Activated T-cell treated with anti-CD3 and anti-CD28 coated beads for 4 hours (primary cell): Measurements from ENCODE around the gene FERMT3.
"Not testable (repeated sequence)": the region's sequence is repeated elsewhere in the genome, so short reads cannot be mapped to it uniquely, and the experiment has no call there.

ENCODE experiments used
- DNase-seq: peaks from one replicate; pipeline ENCODE4 v3.0.0-alpha.2; 2020

FERMT3 gene

DNA sequence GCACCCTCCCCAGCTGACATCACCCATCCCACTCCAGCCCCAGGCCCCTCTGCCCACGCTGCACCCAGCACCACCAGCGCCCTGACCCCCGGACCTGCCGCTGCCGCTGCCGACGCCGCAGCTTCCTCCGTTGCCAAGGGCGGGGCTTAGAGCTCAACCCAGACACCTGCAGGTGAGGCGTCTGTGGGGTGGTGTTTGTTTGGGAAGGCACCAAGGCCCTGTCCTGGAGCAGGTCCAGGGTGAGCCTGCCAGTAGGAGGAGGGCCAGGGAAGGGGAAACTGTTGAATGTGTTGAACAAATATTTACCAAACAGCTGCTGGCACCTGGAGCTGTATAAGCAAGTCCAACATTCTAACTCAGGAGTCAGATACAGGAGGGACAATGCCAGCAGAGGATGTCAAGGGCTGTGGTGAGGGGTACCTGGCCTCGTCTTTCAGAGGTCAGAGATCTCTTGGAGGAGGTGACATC, 31.0 kb downstream of the FERMT3 start:
- DNase-seq, result no peak

DNA sequence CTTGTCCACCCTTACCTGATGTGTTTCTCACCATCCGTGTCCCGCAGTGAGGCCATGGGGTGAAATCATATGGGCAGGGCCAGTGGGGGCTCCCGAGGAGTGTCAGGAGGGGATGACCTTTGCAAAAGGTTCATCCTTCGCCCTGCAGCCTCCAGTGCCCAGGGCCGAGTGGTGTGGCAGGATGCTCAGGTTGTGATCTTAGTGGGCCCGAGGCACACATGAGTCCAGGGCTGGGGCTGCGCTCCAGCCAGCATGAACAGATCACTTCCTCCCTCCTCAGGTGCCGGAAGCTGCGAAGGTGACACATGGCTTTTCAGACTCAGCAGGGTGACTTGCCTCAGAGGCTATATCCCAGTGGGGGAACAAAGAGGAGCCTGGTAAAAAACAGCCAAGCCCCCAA, 31.6 kb downstream of the FERMT3 start:
- DNase-seq, result no peak

DNA sequence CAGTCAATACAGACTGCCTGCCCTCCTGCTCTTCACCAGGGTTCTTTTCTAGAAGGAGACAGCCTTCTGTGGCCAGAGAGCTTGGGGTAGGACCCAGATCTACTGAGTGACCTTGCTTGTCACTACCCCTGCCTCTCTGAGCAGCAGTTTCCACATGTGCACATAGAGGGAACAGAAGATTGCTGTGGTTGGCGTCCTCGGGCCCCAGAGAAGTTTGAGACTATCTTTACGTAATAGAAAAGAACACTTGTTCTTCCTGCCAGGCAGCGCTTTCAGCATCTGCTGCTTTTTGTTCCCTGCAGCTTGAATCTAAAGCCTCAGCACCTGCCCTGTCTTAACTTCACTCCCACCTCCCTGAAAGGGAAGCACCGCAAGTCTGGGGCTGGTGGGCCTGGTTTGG, 32.5 kb downstream of the FERMT3 start:
- no peak for DNase-seq

DNA sequence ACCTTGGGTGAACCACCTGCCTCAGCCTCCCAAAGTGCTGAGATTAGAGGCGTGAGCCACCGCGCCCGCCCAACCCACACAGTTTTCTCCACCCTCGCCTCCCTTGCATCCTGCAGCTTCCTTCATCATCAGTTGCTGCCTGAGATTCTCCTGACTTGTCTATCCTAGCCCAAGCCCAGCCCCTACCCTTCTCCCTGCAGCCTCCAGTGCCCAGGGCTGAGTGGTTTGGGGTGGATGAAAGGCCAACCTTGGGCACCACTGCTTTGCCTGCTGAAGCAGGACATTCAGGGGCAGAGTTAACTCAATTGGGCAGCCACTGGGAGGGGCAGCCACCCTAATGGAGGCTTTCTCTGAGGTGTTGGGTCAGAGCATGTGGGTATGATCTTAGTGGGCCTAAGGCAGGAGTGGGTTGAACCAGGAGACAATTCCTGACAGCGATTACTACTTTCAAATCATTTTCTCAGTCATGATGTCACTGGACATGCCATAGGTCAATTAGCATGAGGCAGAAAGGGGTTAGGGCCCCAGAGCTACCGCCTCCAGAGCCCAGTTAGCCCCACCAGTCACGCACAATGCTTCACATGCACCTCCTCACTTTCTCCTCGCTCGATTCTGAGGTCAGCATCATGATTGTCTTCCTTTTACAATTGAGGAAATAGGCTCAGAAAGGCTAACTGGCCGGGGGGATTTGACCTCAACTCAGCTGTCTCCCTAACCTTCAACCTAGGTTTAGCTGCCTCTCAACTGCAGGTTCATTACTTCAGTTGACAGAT, 33.3 kb downstream of the FERMT3 start:
- DNase-seq, result no peak

DNA sequence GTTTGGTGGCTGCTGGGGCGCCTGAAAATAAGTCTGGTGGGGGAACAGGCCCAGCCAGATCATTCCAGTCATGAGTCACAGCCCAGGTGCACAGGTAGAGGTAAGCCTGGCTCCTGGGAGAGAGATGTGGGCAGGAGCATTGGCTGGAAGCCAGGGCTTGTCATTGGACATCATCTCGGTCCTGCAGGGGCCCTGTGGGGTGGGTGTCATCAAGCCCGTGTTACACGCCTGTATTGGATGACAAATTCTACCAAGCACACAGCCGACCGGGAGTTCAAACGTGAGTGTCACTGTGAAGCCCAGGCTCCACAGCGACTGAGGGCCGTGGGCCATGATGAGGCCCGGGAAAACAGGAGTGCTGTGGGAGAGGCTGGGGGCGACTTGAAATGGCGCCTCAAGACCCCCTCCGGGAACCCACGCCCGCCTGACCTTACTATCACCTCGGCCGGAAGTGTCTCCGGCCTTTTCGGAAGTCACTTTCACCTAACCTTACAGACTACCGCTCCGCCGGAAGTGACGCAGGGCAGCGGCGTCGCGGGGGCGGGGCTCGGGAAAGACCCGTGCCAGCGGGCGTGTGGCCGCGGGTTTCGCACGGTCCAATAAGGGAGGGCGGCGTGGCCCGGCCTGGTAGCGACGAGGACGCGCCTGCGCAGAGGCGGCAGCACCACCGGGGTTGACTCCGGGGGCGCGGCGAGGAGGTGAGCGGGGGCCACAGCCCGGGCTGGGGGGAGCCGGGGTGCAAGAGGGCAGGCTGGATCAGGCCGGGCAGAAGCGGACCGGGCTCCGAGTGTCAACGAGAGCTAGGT, 34.1 kb downstream of the FERMT3 start, which contains the start of gene FKBP2:
Gene FKBP2 (plus strand): TSS at position 661 of the 806 bp plus-strand sequence. CDS start 1,293 bp downstream, outside the sequence.
- DNase-seq, result peak; percentile 96

DNA sequence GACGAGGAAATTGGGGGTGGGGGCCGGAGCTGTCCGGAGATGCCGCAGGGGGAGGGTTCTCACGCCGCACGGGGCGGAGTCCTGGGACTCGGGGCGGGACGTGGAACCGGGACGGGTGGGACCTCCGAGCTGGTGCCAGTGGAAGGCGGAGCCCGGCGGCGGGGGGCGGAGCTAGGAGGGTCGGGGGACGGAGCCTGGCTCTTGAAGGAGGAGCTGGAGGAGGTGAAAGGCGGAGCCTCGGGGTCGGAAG, 34.6 kb downstream of the FERMT3 start:
- peak; percentile 99 for DNase-seq

DNA sequence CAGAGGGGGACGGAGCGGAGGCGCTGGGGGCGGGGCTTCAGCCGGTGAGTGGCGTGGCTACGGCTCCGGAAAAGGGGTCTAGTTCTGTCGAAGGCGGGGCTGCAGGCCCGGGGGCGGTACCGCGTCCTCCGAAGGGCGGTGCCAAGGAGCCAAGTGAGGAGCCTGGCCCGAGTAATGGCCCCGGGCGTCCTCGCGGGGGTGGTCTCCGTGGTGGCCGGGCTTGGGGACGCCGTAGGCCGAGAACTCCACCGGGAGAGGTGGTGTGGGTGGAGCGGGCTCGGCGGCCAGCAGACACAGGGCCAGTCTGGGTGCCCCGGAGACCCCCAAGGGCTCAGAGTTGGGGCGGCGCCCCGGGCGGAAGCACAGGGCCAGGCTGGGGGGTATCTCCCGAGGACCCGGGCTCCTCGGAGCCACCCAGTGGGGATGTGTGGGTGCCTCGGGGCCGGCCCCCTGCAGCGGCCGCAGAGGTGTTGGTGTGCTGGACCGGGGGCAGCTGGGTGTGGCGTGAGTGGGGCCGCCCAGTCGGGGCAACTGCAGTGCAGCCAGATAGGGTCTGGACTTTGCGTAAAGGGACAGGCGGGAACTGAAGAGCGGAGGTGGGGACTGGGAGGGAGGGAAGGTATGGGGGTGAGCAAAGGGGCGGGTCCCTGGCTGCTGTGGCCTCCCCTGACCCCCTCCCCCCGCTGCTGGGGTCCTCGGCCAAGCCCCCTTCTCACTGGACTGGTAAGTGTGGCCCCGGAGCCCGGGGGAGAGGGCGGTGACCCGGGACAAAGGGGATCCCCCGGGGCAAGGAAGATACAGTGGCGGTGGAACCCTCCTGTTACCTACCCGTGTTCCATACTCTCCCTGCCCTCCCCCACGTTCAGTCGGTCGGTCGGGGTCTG, 35.2 kb downstream of the FERMT3 start:
- DNase-seq, result no peak

DNA sequence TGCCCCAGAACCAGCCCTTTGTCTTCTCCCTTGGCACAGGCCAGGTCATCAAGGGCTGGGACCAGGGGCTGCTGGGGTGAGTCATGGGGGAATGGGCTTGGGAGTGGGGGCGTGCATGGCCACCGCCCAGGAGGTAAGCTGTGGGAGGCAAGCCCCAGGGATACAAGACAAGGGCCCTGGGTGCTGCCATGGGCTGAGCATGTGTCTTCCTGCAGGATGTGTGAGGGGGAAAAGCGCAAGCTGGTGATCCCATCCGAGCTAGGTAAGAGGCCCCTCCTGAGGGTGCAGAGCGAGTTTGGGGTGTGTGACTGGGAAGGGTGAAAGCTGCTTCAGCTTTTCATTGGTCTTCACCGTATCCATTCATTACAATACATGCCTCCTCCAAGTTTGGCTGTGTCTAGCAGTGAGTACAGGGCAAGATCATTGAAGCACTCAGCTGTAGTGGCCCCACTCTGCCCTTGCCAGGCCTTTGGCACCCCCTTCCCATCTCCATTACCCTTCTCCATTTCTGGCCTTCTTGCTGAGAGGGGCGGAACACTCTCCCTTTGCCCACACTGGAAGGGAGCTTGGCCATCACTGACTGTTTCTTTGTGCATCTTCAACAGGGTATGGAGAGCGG, 36.8 kb downstream of the FERMT3 start:
- DNase-seq, result no peak

DNA sequence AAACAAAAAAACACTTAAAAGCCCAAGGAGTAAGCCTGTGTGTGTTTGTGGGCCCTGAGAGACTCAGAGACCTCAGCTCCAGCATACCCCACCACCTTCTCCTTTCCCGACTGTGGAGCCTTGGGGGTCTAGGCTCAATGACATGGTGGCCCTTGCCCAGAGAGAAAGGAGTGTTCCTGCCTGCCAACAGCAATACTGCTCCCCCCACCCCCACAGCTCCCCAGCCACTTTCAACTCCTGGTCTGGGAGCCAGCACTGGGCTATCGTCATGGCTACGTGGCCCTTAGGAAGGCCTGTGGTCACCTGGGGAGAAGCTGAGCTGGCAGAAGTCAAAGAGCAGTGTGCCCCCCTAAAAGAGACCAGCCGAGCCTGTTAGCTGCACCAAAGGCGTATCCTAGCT, 37.6 kb downstream of the FERMT3 start:
- no peak for DNase-seq

DNA sequence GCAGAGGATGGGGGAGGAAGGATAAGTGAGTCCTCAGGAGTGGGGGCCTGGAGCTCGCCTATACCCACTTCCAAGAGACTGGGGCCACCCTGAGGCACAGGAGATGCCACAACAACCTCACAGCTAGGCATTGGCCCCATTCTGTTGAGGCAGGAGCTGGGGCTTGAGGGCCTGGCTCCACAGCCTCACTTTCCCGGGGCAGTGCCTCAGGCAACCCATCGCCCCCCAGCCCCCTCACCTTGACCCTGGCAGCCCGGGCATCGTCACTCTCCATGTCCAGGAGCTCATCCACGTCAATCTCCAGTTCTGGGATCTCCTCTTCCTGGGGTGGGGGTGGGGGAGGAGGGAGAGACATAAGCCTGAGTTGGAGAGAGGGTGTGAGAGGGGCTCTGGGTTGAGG, 38.4 kb downstream of the FERMT3 start:
- no peak for DNase-seq

DNA sequence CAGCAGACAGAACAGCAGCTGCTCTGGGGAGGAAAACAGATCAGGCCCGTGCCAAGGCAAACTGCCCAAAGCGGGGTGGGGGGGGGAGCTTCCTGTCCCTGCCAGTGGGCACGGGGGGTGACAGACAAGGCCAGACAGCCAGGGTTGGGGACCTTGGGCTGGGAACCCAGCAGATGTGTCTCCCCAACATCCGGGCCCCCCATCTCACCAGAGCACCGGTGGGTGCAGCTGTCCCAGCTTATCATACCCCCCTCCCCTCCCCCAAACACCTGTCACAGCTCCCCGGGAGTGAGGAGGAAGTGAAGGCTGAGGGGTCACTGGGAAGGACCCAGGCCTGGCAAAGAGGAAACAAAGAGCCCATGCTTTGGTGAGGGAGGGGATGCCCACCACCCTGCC, 38.9 kb downstream of the FERMT3 start:
- no peak for DNase-seq

DNA sequence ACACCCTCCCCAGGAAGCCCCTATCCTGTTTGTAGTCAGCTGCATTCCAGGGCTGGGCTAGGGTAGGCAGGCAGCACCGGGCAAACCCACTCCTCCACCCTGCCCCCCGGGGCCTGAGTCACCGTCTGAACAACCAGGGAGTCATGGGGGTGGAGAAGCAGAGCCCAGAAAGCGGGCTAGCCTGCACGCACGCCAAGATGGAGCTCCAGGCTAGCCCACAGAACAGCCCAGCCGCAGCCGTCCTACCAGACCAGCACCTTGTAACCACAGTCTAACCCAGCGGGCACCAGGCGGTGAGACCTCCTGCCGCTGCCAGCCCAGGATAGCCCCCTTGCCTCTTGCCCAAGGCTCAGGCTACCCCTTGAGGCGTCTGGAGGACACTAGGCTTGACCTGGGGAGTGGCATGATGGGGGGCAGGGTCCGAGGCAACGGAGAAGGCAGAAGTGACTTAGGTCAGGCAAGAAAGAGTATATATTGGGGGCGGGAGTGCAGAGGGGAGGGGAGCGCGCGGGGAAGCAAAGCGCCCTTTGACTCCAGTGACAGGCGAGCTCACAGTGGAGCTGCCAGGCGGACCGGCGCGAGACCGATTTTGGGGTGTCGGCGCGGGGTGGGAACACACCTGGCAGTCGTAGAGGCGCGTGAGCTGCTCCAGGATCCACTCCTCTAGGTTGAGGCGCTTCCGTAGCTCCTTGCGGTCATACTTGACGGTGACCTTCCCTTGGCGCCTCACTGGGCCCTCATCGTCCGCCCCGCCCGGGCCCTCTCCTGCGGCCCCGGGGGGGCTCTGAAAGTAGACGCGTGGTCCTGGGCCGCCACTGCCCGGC, 39.5 kb downstream of the FERMT3 start:
- DNase-seq, result peak; percentile 82

DNA sequence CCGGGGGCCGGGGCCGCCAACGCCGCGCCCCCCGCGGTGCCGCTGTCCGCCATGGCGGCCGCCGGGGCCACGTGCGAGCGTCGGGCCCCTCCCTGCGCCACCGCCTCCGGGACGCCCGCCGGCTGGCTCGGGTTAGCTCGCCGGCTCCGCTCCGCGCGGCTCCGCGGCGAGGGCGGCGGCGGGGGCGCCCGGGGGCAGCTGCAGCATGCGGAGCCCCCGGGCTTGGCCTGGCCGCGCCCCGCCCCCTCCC, 40.0 kb downstream of the FERMT3 start:
- not testable (repeated sequence) for DNase-seq

DNA sequence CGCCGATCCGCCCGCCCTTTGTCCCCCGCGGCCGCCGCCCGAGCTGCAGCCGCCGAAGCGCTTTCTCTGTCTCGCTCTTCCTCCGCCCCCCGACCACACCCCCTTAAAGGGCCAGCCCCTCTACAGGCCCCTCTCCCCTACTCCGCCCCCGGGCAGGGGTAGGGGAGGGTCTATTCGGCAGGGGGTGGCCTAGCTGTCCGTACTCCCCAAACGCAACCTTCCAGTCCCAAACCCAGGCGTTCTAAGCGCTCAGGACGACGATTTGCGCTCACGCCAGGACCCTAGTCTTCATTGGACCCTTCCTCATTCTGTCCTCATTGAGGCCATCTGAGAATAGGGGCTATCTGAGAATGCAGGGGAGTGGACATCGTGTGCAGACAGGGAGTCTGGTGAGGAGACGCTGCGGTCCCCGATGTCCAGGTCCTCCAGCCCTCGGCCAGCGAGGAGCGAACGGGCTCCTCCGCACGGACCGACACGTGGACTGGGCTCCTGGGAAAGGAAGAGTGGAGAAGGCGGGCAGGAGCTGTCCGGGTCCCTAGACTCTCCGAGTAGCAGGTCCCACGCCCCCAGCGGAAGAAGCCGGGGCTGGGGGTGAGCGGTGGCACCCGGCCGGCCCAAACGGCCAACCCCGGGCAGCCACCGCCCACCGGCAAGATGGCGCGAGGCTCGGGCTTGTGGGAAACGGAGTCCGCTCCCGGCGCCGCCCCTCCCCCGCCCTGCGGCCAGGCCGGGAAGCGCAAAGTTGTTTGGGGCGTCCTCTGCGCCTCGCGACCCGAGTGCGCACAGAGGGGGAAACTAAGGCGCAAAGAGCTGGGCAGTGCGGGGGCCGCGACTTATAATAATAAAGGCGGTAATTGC, 40.6 kb downstream of the FERMT3 start, which contains the start of gene PPP1R14B:
Gene PPP1R14B (minus strand): TSS at position 73 of the 858 bp plus-strand sequence. CDS start 270 bp downstream, outside the sequence.
- DNase-seq, result peak; percentile 71

DNA sequence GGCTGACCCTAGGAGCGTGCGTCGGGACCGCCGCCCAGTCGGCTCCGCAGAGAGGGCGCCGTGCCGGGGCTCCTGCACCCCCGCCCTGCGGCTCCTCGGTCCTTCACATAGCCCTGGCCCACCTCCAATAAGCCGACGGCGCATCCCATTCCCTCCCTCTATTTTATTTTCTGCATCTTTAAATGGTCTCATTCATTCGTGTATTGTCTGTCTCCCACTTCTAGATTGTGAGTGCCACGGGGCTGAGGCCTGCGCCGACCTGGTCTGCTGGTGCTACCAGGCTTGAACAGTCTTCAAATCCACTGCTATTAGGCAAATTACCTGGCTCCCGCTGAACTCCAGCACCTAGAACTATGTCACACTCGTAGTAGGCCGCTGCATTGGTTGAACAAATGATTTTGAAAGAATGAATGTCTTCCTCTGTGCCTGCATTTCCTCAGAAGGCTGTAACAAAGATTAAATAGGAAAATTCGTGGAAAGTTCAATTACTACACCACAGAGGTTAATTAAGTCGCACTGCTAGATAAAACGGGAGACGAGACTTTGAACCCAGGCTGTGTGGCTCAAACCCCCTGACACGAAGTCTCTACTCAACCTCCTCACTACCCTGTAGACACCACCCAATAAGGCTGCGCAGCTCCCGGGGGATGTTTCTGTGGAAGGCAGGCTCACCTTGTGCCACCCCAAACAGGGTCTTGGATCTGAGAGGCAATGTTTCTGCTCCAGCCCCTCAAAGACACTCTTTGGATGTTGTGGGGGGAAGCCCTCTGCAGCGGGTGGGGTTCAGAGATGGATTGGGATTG, 41.4 kb downstream of the FERMT3 start:
- DNase-seq, result no peak

DNA sequence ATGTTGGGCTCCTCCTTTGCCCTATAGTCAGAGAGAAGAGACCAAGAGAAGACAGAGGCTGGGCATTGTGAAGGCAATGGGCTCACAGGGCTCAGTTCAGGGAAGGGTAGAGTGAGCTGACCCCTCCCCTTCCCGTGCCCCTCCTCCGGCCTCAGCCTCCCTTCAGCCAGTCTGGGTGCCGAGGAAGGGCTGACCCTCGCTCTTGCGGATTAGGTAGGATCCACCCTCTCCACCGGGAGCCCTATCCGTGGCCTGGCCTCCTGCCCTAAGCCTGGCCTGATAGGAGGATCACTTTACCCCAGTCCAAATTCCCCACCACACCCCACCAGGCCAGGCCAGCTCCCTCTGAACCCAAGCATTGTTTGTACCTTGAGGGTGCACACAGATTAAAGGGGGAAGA, 42.1 kb downstream of the FERMT3 start:
- DNase-seq, result no peak

DNA sequence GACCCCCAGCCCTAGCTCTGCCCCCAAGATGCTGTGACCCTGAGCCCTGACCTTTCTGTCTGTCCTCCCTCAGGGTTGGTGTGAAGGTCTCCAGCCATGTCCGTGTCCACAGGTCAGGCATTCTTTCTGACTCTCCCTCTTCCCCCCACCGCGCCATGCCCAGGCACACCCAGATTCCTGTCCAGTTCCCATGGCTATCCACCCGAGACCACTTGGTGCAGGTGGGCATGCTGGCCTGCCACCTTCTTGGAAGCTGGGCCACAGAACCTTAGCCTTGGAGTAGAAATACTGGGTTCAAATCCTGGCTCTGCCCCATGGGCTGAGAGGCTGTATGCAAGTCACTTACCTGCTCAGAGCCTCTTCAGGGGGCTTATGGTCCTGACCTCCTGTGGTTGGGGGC, 42.5 kb downstream of the FERMT3 start:
- DNase-seq, result no peak

DNA sequence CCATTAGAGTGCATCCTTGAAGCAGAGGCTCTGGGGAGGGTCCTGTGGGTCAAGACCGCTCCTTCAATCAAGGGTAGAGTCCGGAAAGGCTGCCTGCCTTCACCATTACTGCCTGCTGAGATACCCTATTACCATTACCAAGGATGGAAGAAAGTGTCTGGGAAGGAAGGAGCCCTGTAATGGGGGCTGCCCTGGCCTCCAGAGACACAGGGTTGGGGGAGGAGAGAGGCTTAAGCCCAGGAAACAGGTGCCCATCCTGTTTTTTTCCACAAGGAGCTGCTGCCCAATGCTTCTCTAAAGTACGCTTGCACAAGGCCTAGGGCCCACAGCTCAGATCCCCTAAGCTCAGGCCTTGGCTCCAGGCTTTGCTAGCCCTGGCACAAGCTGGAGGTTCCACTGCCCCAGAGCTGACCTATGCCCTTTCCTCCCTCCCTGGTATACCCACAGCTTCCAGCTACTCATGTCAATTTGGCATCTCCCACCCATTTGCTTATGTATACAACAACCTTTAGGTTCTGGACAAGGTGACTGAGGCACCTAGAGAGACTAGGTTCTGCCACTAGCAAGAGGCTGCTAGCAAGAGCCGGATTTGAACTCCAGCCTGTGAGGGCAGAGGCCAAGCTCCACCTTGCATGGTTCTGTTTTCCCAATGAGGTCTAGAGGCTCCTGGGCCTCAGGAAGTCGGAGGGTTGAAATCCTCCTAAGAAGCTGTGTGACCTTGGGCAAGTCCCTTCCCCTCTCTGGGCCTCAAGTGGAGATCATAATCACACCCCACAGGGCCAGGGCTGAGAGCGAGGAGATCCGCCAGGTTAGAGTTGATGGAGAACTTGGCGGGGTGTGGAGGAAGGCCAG, 43.3 kb downstream of the FERMT3 start:
- DNase-seq, result no peak

DNA sequence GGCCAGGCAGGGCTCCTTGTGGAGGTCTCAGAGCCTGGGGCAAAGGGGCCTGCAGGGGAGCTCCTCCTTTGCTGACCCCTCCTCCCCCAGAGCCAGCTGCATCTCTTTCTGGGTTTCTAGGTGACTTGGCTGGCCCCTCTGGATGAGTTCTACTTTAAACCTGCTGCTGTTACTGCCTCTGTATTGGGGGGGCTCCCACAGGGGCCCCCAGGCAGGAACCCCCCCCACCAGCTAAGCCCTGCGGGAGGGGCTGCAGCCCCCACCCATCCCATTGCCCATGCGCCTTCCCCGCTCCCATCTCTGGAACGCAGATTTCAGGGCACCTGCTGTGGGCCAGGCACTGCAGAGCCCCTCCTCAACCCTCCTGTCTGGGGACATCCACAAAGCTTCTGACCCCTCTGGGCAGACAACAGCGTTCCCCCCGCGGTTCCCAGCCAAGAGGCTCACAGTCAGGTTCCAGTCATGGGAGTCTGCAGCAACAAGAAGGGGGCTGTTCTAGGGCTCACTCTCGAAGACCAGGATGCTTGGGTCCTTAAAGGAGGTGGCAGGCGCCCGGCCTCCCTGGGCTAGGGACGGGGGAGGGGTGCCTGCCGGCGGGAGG, 44.0 kb downstream of the FERMT3 start:
- no peak for DNase-seq
